CD4-positive, alpha-beta T cell (primary cell): Measurements from ENCODE around the gene ZNF836. TPM values are rescaled to one million over a fixed set of nuclear protein-coding genes. Genes with fewer than 3 reads are reported as not detected.

Experiments
- ATAC-seq: fragments of 200-7000 bp; cut with Tn5 transposase; one replicate; pipeline ENCODE4 v1.10.0; 2022; ENCODE audit warnings: mild to moderate bottlenecking; ENCODE audit not compliant: poor library complexity
- CTCF ChIA-PET: fragments of 350-600 bp; sonication (Branson Sonifier 250); formaldehyde crosslinking; loops from one replicate; lab custom pipeline; 2021; ENCODE audit warnings: antibody characterized with exemption, inconsistent platforms; lab: Charles Lee
- POLR2A ChIA-PET: fragments of 350-600 bp; sonication (Branson Sonifier 250); formaldehyde crosslinking; loops from one replicate; lab custom pipeline; 2021; ENCODE audit warnings: antibody characterized with exemption, inconsistent platforms; lab: Charles Lee
- DNase-seq, 14 experiments: peaks; one replicate each; pipeline ENCODE4 v3.0.0-alpha.2; 2013 to 2020; ENCODE audit warnings: mixed read lengths in 2 of 14
- H3K27ac ChIP-seq, 2 donors: one replicate each; pipeline versions ENCODE4 v1.5.1 to v1.7.0; 2013; ENCODE audit warnings: low read length in 2 of 2, low read depth in 1 of 2, mild to moderate bottlenecking in 1 of 2
- H3K27me3 ChIP-seq, 2 experiments: 1 replicate in 1 of 2; 2 replicates in 1 of 2; pipeline versions ENCODE4 v1.6.1 to v1.7.0; 2013; ENCODE audit warnings: low read length in 2 of 2, control low read depth in 1 of 2, mild to moderate bottlenecking in 1 of 2, moderate library complexity in 1 of 2; ENCODE audit not compliant: insufficient read depth in 2 of 2, control insufficient read depth in 1 of 2
- H3K36me3 ChIP-seq: one replicate; pipeline ENCODE4 v1.6.1; 2013; ENCODE audit warnings: low read length, control low read depth; ENCODE audit not compliant: insufficient read depth
- H3K4me1 ChIP-seq: one replicate; pipeline ENCODE4 v1.6.1; 2013; ENCODE audit warnings: low read length, control low read depth; ENCODE audit not compliant: insufficient read depth
- H3K4me3 ChIP-seq: one replicate; pipeline ENCODE4 v1.5.1; 2013; ENCODE audit warnings: mild to moderate bottlenecking, low read length, moderate library complexity
- H3K9me3 ChIP-seq, 2 experiments: 1 replicate in 1 of 2; 2 replicates in 1 of 2; pipeline versions ENCODE4 v1.6.1 to v1.7.0; 2013; ENCODE audit warnings: low read length in 2 of 2, mild to moderate bottlenecking in 2 of 2, control low read depth in 1 of 2, moderate library complexity in 1 of 2; ENCODE audit not compliant: control insufficient read depth in 1 of 2, insufficient read depth in 1 of 2
- H3K27ac Mint-ChIP-seq: one replicate; pipeline ENCODE4 v1.8.0; 2020; ENCODE audit warnings: mixed read lengths
- H3K27me3 Mint-ChIP-seq: one replicate; pipeline ENCODE4 v1.8.0; 2021; ENCODE audit warnings: mixed read lengths
- H3K36me3 Mint-ChIP-seq: one replicate; pipeline ENCODE4 v1.8.0; 2021; ENCODE audit warnings: low read depth, mixed read lengths
- H3K4me1 Mint-ChIP-seq: one replicate; pipeline ENCODE4 v1.8.0; 2021; ENCODE audit warnings: low read depth, mixed read lengths
- H3K4me3 Mint-ChIP-seq: one replicate; pipeline ENCODE4 v1.8.0; 2020; ENCODE audit warnings: mild to moderate bottlenecking, mixed read lengths
- H3K9me3 Mint-ChIP-seq: one replicate; pipeline ENCODE4 v1.8.0; 2020; ENCODE audit warnings: mixed read lengths
- CTCF ChIP-seq: fragments of 200-600 bp; IDR thresholded peaks from one replicate; pipeline ENCODE4 v1.8.0; 2022; ENCODE audit warnings: antibody characterized with exemption, mild to moderate bottlenecking
- intact Hi-C, 2 experiments: fragments of 100-400 bp; cut with DNase I in 1 of 2; cut with micrococcal nuclease in 1 of 2; formaldehyde crosslinking; loops; one replicate each; pipeline versions ENCODE4 v1.15.1 to v1.9.0; 2023 to 2025; cut with DNase I, micrococcal nuclease
- total RNA-seq, 174 experiments: library from RNA in 2 of 174; stranded (reverse) in 2 of 174; gene quantifications; one replicate each; pipeline ENCODE4 v1.2.3 and lab custom pipeline; 2021 to 2026

The ZNF836 gene
- total RNA-seq, 2 experiments from 2014 or later: 24.1 to 26.2 TPM

DNA sequence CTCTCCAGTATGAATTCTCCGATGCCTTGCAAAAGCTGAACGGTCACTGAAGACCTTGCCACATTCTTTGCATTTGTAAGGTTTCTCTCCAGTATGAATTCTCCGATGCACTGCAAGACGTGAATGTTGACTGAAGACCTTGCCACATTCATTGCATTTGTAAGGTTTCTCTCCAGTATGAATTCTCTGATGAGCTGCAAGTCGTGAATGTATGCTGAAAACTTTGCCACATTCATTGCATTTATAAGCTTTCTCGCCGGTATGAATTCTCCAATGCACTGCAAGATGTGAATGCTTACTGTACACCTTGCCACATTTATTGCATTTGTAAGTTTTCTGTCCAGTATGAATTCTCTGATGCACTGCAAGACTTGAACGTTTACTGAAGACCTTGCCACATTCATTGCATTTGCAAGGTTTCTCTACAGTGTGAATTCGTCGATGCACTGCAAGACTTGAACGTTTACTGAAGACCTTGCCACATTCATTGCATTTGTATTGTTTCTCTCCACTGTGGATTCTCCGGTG is 55.8 kb downstream of the ZNF836 start:
- Mint-ChIP-seq H3K4me1 (no peaks in the 10 kb centered on the region), H3K4me3 (no peak overlapping the region), H3K36me3 (peaks cover 91% of the 10 kb centered on the region), H3K27ac (no peak overlapping the region), H3K9me3 (peaks cover 36% of the 10 kb centered on the region), H3K27me3 (no peaks in the 10 kb centered on the region)
- ATAC-seq: no peak
- H3K4me1 ChIP-seq: no peaks in the 10 kb centered on the region
- no peaks in the 10 kb centered on the region for H3K27me3 ChIP-seq
- H3K4me3 ChIP-seq: no peak overlapping the region
- peaks cover 33 to 99% of the 10 kb centered on the region in 2 experiments for H3K9me3 ChIP-seq
- CTCF ChIA-PET: no interaction called here
- intact Hi-C loops: no loop called here
- POLR2A ChIA-PET: no interaction called here
- no peak for TF ChIP-seq CTCF
- H3K36me3 ChIP-seq: peaks cover 45% of the 10 kb centered on the region
- no peak for DNase-seq
- H3K27ac ChIP-seq: no peak overlapping the region

DNA sequence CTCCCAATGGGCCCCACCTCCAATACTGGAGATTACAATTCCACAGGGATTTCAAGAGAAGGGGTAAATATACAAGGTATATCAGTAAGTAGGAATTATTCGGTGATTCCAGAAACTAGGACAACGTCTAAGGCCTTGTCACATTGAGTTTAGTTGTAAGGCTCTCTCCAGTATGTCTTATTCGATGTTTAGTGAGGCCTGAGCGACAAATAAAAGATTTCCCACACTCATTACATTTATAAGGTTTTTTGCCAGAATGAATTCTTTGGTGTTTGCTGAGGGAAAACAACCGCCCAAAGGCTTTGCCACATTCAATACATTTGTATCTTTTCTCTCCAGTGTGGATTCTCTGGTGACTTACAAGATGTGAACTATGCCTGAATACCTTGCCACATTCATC is 56.7 kb downstream of the ZNF836 start:
- Mint-ChIP-seq H3K9me3 (peaks cover 31% of the 10 kb centered on the region), H3K27me3 (no peaks in the 10 kb centered on the region), H3K4me1 (no peaks in the 10 kb centered on the region), H3K27ac (no peak overlapping the region), H3K36me3 (peaks cover 88% of the 10 kb centered on the region), H3K4me3 (no peak overlapping the region)
- DNase-seq (no peak), ATAC-seq (no peak)
- intact Hi-C loops: no loop called here
- POLR2A ChIA-PET: no interaction called here
- no peak for TF ChIP-seq CTCF
- H3K36me3 ChIP-seq: peaks cover 36% of the 10 kb centered on the region
- H3K4me3 ChIP-seq: no peak overlapping the region
- H3K27me3 ChIP-seq: no peaks in the 10 kb centered on the region
- no peak overlapping the region for H3K27ac ChIP-seq
- H3K9me3 ChIP-seq: peaks cover 41 to 99% of the 10 kb centered on the region in 2 experiments
- CTCF ChIA-PET: no interaction called here
- H3K4me1 ChIP-seq: no peaks in the 10 kb centered on the region

GRCh38 chr19:52112624-52113023 is 58.8 kb downstream of the ZNF836 start:
- H3K4me1 Mint-ChIP-seq: no peaks in the 10 kb centered on the region
- H3K27me3 Mint-ChIP-seq: no peaks in the 10 kb centered on the region
- H3K27me3 ChIP-seq: no peaks in the 10 kb centered on the region
- H3K4me3 Mint-ChIP-seq: no peak overlapping the region
- H3K9me3 Mint-ChIP-seq: peaks cover 27% of the 10 kb centered on the region
- H3K9me3 ChIP-seq: peaks cover 29 to 99% of the 10 kb centered on the region in 2 experiments
- ChIA-PET POLR2A (no interaction called here), CTCF (no interaction called here)
- no peak for ATAC-seq
- DNase-seq: no peak
- H3K4me1 ChIP-seq: no peaks in the 10 kb centered on the region
- intact Hi-C loops: no loop called here
- H3K36me3 ChIP-seq: peaks cover 17% of the 10 kb centered on the region
- peaks cover 79% of the 10 kb centered on the region for H3K36me3 Mint-ChIP-seq
- no peak for TF ChIP-seq CTCF
- no peak overlapping the region for H3K27ac ChIP-seq
- no peak overlapping the region for H3K4me3 ChIP-seq
- H3K27ac Mint-ChIP-seq: no peak overlapping the region
